HG03354 (cell line): Measurements from ENCODE around the gene CTU2.

ENCODE experiments used
- ATAC-seq: cut with Tn5 transposase; IDR thresholded peaks from one replicate; pipeline ENCODE4 v1.9.1; 2021; ENCODE audit warnings: mild to moderate bottlenecking; ENCODE audit not compliant: unreplicated experiment, poor library complexity, severe bottlenecking

CTU2 gene

DNA sequence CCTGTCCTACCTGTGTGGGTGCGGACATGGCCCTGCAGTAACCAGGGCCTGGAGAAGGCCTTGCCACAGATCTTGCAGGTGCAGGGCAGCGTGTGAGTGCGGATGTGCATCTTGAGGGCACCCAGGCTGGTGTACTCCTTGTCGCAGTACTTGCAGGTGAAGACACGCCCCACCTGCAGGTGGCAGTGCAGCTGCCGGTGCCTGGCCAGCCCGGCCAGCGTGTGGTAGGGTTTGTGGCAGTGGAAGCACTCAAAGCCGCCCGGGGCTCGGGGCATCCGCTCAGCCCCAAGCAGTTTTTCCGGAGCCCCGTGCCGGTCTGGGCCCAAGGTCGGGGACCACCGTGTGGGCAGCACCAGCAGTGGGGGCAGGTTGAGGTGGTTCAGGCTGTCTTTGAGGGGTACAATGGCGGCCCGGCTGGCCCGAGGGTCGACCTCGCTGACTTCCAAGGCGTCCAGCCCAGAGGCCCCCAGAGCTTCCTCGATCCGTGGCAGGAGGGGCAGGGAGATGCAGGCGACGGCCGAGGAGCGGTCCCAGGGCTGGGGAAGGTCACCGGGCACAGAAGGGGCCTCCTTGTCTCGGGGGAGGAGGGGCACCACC lies 25.1 kb upstream of the CTU2 start:
- ATAC-seq: peak; percentile 13

DNA sequence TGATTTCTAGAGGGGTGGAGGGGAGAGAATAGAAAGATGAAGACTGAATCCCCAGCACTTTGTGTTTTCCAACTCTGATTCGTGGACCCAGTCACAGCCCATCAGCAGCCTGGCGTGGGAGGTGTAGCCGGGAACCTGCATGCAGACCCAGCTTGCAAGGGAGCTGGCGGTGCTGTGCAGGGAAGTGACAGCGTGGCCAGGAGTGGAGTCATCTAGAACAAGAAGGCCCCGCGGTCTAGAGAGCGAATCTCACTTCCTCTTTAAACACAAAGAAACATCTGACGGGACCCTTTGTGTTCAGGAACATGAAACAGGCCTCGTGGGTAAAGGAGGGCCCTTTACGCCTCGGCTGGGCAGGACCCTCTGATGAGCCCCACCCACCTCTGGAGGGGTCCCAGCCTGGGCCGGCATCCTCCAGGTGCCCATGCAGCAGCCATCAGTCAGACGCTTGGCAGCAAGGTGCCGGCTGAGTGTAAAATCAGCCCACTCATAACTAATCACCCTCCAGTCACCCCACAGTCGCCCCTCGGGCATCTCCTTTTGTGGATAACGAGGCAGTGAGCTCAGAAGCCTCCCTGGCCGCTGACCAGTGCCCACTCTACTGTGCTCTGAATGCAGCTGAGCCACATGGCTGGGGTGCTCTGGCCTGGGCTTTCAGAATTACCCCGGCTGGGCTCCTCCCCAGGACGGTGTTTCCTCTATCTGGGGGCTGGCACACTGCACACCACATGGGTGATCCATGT lies 24.4 kb upstream of the CTU2 start:
- peak; percentile 79 for ATAC-seq

DNA sequence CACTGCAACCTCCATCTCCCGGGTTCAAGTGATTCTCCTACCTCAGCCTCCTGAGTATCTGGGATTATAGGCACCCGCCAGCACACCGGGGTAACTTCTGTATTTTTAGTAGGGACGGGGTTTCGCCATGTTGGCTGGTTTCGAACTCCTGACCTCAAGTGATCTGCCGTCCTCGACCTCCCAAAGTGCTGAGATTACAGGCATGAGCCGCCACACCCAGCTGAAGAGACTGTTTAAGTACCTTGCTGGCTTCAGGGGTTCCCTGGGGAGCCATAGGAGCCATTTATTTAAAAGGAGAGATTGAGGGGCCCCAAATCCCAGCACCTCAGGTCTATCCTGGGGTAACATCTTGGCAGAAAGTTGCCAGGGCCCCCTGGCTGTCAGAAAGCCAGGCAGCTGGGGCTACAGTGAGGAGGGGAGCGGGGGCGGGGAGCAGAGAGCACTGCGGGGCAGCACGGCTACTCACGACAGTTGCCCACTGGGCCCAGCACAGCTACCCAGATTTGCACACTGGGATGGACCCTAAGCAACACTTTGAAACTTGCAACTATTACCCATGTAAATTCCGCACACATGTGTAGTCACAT lies 21.6 kb upstream of the CTU2 start:
- ATAC-seq: no peak

DNA sequence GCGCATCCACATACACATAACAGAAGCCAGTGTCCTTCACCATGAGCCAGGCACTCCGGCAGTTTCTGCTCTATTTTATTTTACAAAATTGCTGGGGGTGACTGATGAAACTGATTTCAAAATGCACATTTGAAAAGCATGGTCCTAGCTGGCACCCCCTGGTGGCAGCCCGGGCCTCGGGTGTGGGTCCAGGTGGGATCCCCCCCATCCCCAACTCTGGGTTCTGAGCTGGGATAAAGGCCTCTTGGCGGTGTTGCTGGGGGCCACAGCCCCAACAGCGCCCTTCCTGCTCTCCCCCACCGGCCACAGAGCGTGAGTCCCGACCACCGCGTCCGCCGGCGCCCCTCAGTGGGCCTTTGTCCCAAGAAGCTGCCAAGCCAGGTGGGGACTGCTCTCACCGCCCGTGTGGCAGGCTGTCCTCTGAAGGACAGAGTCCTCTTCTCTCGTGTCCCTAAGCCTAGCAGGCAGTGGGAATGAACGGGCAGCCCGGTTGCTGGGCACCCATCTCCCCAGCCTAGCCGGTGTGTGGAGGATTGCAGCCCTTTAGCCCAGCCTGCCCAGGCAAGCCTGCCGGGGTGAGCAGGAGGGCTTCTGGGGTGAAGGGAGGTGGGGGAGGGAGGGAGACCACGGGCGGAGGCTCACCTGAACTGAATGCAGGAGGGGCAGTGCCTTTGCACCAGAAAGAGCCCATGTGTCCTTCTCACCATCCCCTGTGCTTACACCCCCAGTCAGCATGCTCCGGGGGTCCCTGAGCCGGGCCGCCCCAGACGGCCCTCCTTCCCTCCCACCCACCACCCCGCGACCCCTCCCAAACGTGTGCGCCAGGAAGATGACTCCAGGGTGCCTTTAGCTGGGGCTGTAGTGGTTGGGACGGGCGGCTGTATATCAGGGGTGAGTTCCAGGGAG lies 20.9 kb upstream of the CTU2 start:
- no peak for ATAC-seq

DNA sequence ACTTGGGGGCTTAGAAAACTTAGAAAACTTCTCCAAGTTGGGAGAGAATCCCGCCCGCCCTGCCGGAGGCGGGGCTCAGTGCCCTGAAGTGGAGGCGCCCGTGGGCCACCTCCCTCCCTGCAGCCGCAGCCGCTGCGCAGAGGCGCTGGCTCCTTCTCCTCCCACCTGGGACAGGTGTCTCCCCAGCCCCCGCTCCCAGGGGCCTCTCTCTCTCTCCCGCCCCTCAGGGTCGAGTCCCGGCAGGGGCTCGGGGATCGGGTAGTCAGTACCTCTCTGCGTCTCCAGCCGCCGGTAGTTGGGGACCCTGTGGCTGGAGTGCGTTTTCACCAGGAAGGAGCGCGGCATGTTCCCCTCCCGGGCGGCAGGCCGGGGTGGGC lies 20.3 kb upstream of the CTU2 start:
- ATAC-seq: peak; percentile 3

DNA sequence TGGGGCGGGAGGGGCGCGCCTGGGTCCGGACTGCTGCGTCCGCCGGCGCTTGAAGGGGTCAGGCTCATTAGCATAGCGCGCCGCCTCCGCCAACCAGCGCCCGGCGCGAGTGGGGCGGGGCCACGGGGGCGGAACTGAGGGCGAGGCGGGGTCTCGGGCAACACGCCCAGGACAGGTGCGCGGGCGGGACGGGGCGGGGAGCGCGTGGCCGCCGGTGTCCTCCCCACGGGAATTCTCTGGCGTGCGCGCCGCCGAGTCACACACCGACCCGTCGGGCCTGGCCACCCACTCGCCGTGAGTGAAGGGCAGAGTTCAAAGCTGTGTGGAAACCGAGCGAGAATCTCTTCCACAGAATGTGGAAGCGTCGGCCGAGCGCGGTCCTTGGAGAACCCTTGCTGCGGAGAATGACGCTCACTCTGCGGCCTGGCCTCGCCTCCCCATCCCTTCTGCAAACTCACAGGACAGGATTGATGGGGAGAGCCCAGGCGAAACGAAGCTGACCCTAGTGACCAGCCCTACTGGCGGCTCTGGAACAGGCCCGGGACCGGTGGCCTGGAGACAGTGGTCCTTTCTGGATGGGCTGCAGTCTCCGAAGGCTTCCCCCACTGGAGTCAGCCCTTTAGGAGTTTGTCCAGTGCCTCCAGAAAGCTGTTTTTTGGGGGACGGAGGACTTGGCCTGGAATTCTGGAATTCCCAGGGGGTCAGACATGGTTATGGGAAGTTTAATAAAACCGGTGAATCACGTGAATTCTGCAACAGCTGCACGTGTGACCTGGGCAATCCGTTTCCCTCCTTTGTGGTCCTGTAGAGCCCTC lies 19.7 kb upstream of the CTU2 start, which contains the start of gene SNAI3:
Gene SNAI3, minus strand, starts transcription at position 69 of the 815 bp plus-strand sequence. CDS start 101 bp downstream, outside the sequence.
- peak; percentile 77 for ATAC-seq

DNA sequence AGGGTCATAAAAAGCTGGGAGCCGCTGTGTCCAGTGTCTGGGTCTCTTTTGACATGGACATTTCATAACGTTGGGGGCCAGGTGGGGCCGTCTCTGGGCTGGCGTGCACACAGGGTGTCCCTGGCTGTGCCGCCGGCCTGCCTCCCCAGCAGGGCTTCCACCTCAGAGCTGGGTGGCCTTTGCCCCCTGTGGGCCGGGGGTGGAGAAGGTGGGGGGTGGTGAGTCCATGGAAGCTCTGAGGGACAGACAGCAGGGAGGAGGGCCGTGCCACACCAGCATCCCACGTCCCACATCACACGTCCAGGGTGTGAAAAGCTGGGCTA lies 19.1 kb upstream of the CTU2 start:
- no peak for ATAC-seq

DNA sequence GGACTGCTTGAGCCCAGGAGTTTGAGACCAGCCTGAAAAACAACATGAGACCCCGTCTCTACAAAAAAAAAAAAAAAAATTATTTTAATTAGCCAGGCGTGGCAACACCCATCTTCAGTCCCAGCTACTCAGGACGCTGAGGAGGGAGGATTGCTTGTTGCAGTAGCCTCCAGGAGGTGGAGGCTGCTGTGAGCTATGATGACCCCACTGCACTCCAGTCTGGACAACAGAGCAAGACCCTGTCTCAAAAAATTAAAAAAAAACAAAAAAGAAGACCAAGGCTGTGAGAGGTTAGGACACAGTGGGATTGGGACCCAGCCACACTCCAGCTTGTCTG lies 18.7 kb upstream of the CTU2 start:
- no peak for ATAC-seq

DNA sequence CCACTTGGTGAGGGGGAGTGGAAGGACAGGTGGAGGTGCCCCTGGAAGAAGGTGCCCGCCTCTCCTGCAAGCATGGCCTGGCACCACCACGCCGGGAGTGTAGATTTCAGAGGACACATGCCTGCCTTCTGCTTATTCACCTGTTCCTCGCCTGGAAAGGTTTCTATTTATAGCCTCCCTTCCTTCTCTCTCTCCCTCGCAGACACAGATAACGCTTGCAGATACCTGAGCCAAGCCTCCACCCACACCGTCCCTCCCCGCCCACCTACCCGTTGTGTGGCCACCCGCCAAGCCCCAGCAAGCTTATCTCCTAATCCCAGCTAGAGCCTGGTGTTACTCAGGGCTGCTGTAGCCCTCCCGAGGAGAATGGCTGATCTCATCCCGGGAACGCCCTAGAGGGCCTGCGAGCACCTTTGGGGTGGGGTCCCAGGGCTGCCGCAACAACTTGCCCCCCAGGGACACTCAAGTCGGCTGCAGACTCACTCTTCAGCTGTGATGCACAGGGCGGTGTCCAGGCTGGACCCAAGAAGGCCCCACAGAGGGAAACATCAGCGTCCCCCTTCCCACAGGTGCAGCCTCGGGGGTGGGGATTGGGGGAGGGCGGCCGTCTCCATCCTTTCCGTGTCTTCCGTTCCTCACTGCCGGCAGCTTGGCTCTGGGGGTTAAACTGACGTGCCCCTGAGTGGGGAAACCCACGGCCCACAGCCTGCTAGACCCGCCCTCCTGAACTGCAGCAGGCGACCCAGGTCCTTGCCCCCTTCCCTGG lies 18.1 kb upstream of the CTU2 start:
- no peak for ATAC-seq

DNA sequence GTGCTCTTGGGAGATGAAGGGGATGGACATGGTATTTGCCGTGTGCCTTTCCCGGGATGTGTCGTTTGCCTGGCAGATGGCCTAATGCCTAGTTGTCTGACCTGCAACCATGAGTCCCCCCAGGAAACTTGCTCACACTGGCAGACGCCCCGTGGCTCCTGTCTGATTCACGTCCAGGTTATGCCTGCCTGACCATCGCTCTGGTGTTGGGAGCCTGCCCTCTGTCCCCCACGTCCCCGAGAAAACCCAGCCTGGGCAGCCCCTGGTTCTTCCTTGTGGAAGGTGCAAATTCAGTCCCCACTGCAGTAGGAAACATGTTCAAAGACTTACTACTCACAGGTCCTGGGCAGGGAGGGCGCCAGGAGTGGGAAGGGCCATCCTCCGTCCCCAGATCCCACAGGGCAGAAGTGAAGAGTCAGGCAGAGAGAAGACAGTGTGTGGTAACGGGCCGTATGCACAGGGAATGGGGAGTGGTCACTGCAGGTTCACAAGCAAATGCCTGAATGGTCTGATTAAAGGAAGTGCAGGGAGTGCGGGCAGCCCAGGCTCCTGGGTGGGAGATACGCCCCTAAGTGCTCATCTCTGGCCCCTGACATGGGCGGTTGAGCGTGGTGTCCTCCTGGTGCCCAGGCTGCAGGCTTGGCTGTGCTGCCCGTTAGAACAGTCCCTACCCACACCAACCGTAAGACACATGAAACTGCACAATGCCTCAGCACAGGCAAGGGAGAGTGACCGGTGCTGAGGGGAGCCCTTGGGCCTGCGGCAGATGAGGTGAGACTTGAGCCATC lies 15.8 kb upstream of the CTU2 start:
- ATAC-seq: no peak

DNA sequence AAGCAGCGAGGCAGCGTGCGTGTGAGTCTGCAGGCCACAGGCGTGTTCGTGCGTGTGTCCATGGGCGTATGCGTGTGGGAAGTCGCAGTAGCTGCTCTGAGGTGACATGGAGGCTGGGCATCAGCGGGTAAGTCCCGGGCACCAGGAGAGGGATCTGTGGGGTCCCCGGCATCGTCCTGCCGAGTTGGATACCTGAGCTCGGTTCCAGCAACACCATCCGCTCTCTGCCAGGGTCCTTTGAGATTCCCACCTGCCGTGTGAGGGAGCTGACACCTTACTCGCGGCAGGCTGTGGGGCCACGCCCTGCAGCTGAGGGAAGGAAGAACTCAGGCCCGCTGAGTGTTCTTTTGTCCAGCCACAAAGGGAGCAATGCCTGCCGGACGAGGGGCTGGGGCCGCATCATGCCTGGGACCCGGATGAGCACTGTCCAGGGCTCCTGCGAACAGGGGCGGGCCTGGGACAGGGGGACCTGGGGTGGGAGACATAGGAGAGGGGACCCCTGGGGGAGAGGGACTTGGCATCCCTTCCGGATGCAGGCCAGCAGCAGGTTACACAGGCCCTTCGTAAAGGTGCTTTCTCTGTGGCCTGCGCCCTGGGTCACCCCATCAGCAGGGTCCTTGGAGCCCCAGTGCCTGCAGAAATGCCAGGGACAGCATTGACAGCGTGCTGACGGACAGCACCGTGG lies 15.0 kb upstream of the CTU2 start:
- no peak for ATAC-seq

DNA sequence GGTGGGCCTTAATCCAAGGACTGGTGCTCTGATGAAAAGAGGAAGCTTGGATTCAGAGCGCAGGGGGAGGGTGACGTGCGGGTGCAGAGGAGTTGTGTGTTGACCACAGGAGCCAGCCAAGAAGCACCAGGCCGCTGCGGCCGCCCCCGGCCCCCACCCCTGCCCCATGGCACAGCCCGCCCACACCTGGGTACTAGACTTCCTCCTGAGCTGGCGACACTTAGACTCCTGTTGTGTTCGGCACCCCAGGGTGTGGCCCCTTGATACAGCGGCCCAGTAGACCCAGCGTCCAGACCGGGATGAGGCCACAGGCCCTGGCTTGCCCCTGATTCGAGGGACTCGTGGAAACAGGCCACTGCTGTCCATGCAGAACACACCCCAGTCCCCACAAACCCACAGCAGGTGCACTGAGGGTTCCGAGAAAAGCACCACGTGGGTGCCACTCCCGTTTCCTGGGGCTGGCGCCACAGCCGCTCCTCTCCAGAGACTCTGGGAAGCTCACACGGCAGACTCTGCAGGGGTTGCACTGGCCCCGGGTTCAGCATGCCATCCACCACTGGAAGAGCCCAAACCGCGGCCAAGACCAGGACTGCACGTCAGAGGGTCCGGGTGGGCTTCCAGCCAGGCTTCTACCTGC lies 14.3 kb upstream of the CTU2 start:
- no peak for ATAC-seq

DNA sequence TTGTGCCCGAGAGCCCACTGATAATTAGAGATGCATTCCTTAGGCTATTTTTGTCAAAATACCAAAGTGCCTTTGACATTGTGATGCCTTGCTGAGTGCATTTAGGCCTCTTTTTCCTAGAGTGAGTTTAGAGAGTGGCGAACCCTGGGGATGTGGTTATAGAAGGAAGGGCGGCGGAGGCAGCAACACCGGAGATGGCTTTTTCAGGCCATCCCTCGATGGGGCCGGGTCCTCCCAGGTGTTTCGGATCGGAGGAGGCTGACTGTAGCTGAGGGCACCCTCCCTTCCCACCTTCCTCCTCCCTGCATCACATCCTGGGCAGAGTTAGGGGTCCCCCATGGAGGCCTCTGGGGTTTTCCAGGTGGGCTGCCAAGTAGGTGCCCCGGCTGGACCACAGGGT lies 13.4 kb upstream of the CTU2 start:
- ATAC-seq: no peak

DNA sequence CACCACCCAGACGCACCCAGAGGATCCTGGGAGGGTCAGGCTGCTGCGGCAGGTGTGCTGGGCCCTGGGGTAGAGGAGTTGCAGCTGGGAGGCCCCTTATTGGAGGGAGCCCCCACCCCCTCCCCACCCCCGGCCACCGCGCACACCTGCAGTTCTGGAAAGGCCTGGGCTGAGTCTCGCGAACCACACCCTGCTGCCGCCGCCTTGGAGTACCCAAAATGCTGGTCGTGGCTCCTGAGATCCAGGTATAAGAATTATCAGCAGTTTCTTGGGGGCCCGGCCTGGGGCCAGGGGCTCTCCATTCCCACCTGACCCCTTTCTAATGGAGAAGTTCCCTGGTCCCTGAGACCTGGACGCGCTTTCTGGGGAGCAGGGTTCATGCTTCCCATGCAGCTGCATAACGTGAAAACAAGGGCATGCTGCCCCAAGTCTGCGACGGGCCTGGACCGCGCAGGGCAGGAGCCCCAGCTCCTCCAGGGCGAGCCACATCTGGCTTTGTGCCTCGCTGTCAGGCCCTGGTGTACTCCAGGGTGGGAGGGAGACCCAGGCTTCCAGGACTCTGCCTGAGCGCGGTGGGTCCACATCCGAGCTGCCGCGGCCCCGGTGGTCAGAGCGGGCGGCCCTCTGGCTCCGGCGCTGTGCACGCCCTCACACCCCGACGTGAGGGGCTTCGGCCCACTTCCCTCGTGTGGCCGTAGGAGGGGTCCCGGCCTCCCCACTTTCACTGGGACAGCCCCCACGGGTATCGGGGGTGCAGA lies 12.7 kb upstream of the CTU2 start:
- ATAC-seq: no peak

DNA sequence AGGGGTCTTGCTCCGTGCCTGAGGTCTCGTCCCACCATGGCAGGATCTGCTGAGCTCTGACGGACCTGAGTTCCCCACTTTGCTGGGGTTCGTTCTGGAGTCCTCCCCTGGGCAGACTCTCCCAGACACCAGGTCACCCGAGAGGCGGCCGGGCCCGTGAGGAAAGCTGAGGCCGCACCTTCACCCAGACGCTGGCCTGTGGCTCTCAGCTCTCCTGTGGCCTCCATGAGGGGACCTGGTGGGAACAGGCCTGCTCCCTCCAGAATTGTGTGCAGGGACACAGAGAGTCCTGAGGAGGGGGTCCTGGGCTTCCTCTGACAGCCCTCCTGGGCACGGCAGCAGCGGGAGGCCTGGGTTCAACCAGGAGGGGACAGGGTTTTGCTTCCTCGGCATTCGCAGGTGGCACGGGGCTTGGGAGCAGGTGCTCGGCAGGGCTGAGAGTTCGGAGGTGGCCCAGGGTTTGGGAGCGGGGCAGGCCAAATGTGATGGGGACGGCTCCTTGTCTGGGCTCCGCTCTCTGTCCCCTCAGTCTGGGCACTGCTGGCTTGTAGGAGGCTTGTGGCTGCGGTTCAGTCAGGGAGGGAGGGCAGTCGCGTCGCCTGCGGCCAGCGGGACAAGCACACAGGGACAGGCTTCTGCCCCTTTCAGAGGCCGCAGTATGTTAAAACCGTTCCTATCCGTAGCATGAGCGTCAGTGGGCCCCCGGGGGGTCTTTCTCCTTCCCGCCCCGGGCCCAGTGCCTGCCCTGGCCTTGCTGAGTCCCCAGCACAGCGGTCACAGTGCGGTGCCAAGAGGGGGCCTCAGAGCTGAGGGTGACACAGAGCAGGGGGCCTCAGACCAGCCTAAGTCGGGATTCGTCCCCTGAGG lies 11.8 kb upstream of the CTU2 start:
- ATAC-seq: no peak

DNA sequence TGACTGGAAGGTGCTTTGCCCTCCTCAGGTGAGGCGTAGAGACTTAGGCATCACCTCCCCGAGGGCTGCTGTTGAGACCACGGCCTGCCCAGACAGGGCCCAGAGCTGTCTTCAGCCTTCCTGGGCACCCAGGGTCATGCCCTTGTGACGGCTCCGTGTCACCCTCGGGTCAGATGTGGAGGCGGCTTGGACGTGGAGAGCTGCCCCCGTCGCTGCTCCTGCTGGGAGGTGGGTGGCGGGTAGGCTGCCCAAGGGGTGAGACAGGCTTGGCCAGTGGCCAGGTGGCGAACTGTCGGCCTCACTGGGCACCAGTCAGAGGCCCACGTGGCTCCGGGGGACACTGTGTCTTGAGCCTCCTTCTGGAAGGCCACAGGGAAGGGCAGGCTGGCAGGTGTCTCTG lies 11.1 kb upstream of the CTU2 start:
- no peak for ATAC-seq
